NCI-H1105 (cell line): ENCODE measurements around the gene RNASEH2A.
"Not testable (repeated sequence)": the region's sequence is repeated elsewhere in the genome, so short reads cannot be mapped to it uniquely, and the experiment has no call there.

Experiments
- DNase-seq: peaks from one replicate; lab custom pipeline; 2025; lab: John Stamatoyannopoulos, UW

The RNASEH2A gene

GRCh38 chr19:12794196-12794941 lies 12.0 kb upstream of the RNASEH2A start:
- DNase-seq = no peak

- DNase-seq = no peak
Observed at GRCh38 chr19:12794971-12795381, 11.4 kb upstream of the RNASEH2A start.

- peak; percentile 76 for DNase-seq
Observed at GRCh38 chr19:12796146-12797071, 10.0 kb upstream of the RNASEH2A start.

GRCh38 chr19:12797141-12797587 lies 9.2 kb upstream of the RNASEH2A start:
- no peak for DNase-seq

GRCh38 chr19:12797607-12798006 lies 8.8 kb upstream of the RNASEH2A start:
- not testable (repeated sequence) for DNase-seq

GRCh38 chr19:12799742-12800465 lies 6.5 kb upstream of the RNASEH2A start:
- DNase-seq = no peak

- no peak for DNase-seq
Observed at GRCh38 chr19:12800466-12800770, 6.0 kb upstream of the RNASEH2A start.

GRCh38 chr19:12800923-12801465 lies 5.4 kb upstream of the RNASEH2A start:
- DNase-seq = peak; percentile 20

GRCh38 chr19:12801466-12802266 lies 4.7 kb upstream of the RNASEH2A start, which contains the start of the genes PRDX2 and THSD8:
Gene PRDX2, minus strand, starts transcription at chr19:12801800. Its CDS starts 539 bp downstream, at chr19:12801261.
Gene THSD8, plus strand, starts transcription at chr19:12802069. Its CDS starts 3 bp downstream, at chr19:12802072.
- peak; percentile 95 for DNase-seq

GRCh38 chr19:12802267-12803106 lies 3.9 kb upstream of the RNASEH2A start:
- DNase-seq = no peak

- DNase-seq = no peak
Observed at GRCh38 chr19:12804051-12804450, 2.3 kb upstream of the RNASEH2A start.

- DNase-seq = no peak
Observed at GRCh38 chr19:12815088-12815487, 8.7 kb downstream of the RNASEH2A start.

- DNase-seq = not testable (repeated sequence)
Observed at GRCh38 chr19:12817188-12817587, 10.8 kb downstream of the RNASEH2A start.

- DNase-seq = not testable (repeated sequence)
Observed at GRCh38 chr19:12817810-12818209, 11.4 kb downstream of the RNASEH2A start.

GRCh38 chr19:12821761-12822160 lies 15.4 kb downstream of the RNASEH2A start:
- DNase-seq = no peak

- no peak for DNase-seq
Observed at GRCh38 chr19:12825254-12826131, 19.1 kb downstream of the RNASEH2A start.

- DNase-seq = peak; percentile 45
Observed at GRCh38 chr19:12828494-12828893, 22.1 kb downstream of the RNASEH2A start.

GRCh38 chr19:12833418-12833737 lies 27.0 kb downstream of the RNASEH2A start:
- DNase-seq = no peak
